Superior temporal gyrus (tissue), 1 donor: Measurements from ENCODE around the gene TMEM26.
"Not testable (repeated sequence)": the region's sequence is repeated elsewhere in the genome, so short reads cannot be mapped to it uniquely, and the experiment has no call there.

Experiments
- DNase-seq: peaks from one replicate; pipeline ENCODE4 v3.0.0-alpha.2; 2016; ENCODE audit errors: extremely low spot score

TMEM26 gene

GRCh38 chr10:61400524-61400923 lies 52.7 kb downstream of the TMEM26 start:
- DNase-seq = no peak

- no peak for DNase-seq
These were observed 53.8 kb downstream of the TMEM26 start for GRCh38 chr10:61399406-61399805.

- no peak for DNase-seq
These were observed 54.6 kb downstream of the TMEM26 start for GRCh38 chr10:61398366-61399129.

GRCh38 chr10:61397175-61397986 lies 55.8 kb downstream of the TMEM26 start:
- DNase-seq = peak; percentile 36

GRCh38 chr10:61391281-61391680 lies 61.9 kb downstream of the TMEM26 start:
- DNase-seq = no peak

GRCh38 chr10:61390851-61391250 lies 62.3 kb downstream of the TMEM26 start:
- DNase-seq = no peak

- no peak for DNase-seq
These were observed 63.3 kb downstream of the TMEM26 start for GRCh38 chr10:61389887-61390286.

- not testable (repeated sequence) for DNase-seq
These were observed 64.2 kb downstream of the TMEM26 start for GRCh38 chr10:61388986-61389385.

- no peak for DNase-seq
These were observed 67.8 kb downstream of the TMEM26 start for GRCh38 chr10:61385231-61386001.

GRCh38 chr10:61381153-61381552 lies 72.0 kb downstream of the TMEM26 start:
- not testable (repeated sequence) for DNase-seq

GRCh38 chr10:61378865-61379264 lies 74.3 kb downstream of the TMEM26 start:
- no peak for DNase-seq

- DNase-seq = no peak
These were observed 76.2 kb downstream of the TMEM26 start for GRCh38 chr10:61376908-61377368.

GRCh38 chr10:61376377-61376776 lies 76.8 kb downstream of the TMEM26 start:
- no peak for DNase-seq

GRCh38 chr10:61366365-61366764 lies 86.8 kb downstream of the TMEM26 start:
- DNase-seq = no peak

GRCh38 chr10:61364619-61365018 lies 88.6 kb downstream of the TMEM26 start:
- no peak for DNase-seq

GRCh38 chr10:61363006-61363405 lies 90.2 kb downstream of the TMEM26 start:
- no peak for DNase-seq

- no peak for DNase-seq
These were observed 93.7 kb downstream of the TMEM26 start for GRCh38 chr10:61359452-61359851.

- no peak for DNase-seq
These were observed 95.5 kb downstream of the TMEM26 start for GRCh38 chr10:61357687-61358086.
